ENCODE measurements around the gene GRK7.
"Not testable (repeated sequence)": the region's sequence is repeated elsewhere in the genome, so short reads cannot be mapped to it uniquely, and the experiment has no call there.

Gene GRK7

GRCh38 chr3:141746962-141747361 is 16.2 kb upstream of the GRK7 start:
- no peak overlapping the region for H3K4me3 ChIP-seq (replicated peaks; ENCODE audit: low read depth, low read length)
- TF ChIP-seq CTCF (IDR thresholded peaks at IDR 0.05; ENCODE audit: low read depth, low read length, missing control alignments) = no peak

GRCh38 chr3:141753399-141753798 is 9.8 kb upstream of the GRK7 start:
- H3K4me3 ChIP-seq (replicated peaks; ENCODE audit: low read depth, low read length) = no peak overlapping the region
- DNase-seq (ENCODE audit: extremely low read depth, low read depth) = no peak
- TF ChIP-seq CTCF (IDR thresholded peaks at IDR 0.05; ENCODE audit: low read depth, low read length, missing control alignments) = no peak

More at GRCh38 chr3:141746962-141747361, 16.2 kb upstream of the GRK7 start:
- DNase-seq (ENCODE audit: extremely low read depth, low read depth) = no peak

GRCh38 chr3:141754032-141754431 is 9.2 kb upstream of the GRK7 start:
- TF ChIP-seq CTCF (IDR thresholded peaks at IDR 0.05; ENCODE audit: low read depth, low read length, missing control alignments) = no peak

GRCh38 chr3:141762552-141762951 is 656 bp upstream of the GRK7 start:
- DNase-seq (ENCODE audit: extremely low read depth, low read depth); H3K4me3 ChIP-seq (replicated peaks; ENCODE audit: low read depth, low read length): not testable (repeated sequence)

More at GRCh38 chr3:141754032-141754431, 9.2 kb upstream of the GRK7 start:
- no peak for DNase-seq (ENCODE audit: extremely low read depth, low read depth)
- H3K4me3 ChIP-seq (replicated peaks; ENCODE audit: low read depth, low read length) = no peak overlapping the region

GRCh38 chr3:141764045-141764444 is 837 bp downstream of the GRK7 start:
- TF ChIP-seq CTCF (IDR thresholded peaks at IDR 0.05; ENCODE audit: low read depth, low read length, missing control alignments) = no peak
- DNase-seq (ENCODE audit: extremely low read depth, low read depth) = no peak
- H3K4me3 ChIP-seq (replicated peaks; ENCODE audit: low read depth, low read length) = no peak overlapping the region

- TF ChIP-seq CTCF (IDR thresholded peaks at IDR 0.05; ENCODE audit: low read depth, low read length, missing control alignments) = no peak
These were observed 1.3 kb downstream of the GRK7 start for GRCh38 chr3:141764465-141764864.

GRCh38 chr3:141764986-141765385 is 1.8 kb downstream of the GRK7 start:
- no peak overlapping the region for H3K4me3 ChIP-seq (replicated peaks; ENCODE audit: low read depth, low read length)
- no peak for TF ChIP-seq CTCF (IDR thresholded peaks at IDR 0.05; ENCODE audit: low read depth, low read length, missing control alignments)
- DNase-seq (ENCODE audit: extremely low read depth, low read depth) = no peak

More at GRCh38 chr3:141764465-141764864, 1.3 kb downstream of the GRK7 start:
- no peak overlapping the region for H3K4me3 ChIP-seq (replicated peaks; ENCODE audit: low read depth, low read length)
- no peak for DNase-seq (ENCODE audit: extremely low read depth, low read depth)

All from HFF-Myc (cell line).